ENCODE measurements around the gene PCK2.
"Not testable (repeated sequence)": the region's sequence is repeated elsewhere in the genome, so short reads cannot be mapped to it uniquely, and the experiment has no call there.

Gene PCK2

GRCh38 chr14:24098229-24098926 is 4.3 kb downstream of the PCK2 start:
- DNase-seq: no peak

DNA sequence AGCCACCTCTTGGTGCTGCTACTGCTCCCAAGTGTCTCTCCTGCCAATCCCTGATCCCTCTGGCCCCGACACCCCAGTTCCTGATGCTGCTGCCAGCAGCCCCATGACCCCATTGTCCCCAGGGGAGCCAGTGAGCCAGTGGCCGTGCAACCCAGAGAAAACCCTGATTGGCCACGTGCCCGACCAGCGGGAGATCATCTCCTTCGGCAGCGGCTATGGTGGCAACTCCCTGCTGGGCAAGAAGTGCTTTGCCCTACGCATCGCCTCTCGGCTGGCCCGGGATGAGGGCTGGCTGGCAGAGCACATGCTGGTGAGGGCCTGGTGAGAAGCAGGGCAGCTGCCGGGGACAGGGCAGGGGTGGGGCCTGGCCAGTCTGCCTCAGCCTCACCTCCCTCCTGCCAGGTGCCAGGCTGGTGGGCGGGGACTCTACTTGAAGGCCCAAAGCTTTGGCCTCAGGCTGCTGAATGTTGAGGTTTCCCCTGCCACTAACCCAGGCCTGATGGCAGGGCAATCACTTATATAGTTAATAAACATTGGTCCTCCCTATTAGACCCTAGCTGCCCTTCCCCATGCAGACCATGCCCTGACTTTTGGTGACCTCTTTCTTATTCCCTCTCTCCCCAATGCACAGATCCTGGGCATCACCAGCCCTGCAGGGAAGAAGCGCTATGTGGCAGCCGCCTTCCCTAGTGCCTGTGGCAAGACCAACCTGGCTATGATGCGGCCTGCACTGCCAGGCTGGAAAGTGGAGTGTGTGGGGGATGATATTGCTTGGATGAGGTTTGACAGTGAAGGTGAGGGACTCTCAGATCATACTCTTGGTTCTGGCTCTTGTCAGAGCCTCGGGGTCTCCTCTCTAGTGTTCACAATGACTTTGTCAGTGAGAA is 5.1 kb downstream of the PCK2 start:
- no peak for DNase-seq

DNA sequence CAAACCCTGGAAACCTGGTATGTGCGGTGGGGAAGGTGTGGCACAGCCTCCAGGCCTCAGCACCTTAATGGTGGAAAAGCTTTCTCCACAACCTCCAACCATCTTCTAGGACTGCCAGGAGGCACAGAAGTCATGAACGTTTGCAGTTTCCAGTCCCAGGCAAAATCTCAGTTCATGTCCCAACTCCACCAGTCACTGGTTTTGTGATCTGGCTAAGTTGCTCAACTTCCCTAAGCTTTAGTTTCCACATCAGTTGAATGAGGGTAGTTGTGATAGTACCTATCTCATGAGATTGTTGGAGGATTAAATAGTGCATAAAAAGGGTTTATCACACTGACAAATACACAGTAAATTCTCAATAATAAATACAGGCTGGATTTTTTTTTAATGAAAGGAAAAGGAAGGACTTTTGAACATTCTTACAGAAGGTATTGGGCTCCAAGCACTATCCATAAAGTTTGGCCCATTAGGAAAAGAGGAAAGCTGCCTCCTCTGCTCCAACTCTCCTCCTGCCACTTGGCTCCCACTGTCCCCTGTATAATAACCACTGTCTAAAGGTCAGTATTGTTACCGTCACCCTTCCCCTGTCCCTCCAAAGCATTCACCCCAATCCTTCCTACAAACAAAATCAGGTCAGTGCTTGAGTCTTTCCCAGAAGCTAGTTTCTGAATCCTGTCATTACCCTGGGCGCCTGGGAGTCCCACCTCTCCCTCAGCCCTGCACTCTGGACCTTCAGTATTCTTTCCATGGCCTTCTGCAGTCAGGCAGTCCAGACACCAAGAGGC is 6.3 kb downstream of the PCK2 start:
- DNase-seq: no peak

DNA sequence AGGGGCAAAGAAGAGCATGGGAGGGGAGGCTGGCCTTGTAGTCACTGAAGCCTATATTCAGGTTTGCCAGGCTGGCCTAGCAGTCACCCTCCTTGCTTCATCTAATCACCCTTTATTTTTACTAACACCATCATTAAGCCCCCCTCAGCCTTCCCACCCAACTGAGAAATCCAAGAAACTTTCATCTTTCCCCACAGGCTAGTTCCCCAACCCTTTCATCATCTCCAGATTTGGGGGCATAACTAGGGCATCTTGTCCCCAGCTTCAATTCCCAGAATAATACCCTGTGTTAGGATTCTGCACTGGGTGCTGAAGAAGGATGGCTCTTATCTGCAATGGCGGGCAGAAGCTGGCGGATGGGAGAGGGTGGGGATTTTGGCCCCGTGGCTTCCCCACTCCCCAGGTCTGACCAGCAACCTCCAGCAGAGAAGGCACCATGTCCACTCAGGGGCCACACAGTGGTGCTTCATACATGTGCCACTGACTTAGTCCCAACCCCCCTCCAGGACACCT is 6.9 kb downstream of the PCK2 start:
- no peak for DNase-seq

DNA sequence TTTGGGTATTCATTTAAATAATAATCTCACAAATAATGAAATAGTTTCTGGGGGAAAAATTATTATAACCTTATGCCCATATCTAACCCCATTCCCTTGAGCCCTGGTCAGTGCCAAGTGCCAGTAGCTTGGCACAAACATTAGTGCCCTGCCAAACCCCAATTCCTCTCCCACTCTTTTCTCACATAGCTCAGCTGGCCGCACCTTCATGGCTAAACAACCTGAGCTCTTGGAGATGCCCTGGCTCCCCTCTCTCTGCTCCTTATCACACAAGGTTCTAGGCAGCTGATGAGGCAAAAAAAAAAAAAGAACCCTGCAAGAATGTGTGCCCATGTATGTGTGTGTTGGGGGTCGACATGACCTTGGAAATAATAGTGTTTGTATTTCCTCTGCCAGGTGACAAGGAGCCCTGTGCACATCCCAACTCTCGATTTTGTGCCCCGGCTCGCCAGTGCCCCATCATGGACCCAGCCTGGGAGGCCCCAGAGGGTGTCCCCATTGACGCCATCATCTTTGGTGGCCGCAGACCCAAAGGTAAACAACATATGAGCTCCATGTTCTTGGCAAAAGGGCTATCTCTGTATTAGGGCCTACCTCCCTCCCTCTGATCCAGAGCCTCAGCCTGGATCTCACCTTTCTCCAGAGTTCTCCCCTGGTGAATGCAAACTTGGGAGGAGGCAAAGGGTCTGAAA is 8.4 kb downstream of the PCK2 start:
- no peak for DNase-seq

DNA sequence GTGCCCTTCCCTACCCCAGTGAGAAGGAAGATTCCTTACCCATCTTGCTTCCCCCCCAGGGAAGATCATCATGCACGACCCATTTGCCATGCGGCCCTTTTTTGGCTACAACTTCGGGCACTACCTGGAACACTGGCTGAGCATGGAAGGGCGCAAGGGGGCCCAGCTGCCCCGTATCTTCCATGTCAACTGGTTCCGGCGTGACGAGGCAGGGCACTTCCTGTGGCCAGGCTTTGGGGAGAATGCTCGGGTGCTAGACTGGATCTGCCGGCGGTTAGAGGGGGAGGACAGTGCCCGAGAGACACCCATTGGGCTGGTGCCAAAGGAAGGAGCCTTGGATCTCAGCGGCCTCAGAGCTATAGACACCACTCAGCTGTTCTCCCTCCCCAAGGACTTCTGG is 9.3 kb downstream of the PCK2 start:
- no peak for DNase-seq

GRCh38 chr14:24105609-24106239 is 11.6 kb downstream of the PCK2 start:
- DNase-seq: not testable (repeated sequence)

DNA sequence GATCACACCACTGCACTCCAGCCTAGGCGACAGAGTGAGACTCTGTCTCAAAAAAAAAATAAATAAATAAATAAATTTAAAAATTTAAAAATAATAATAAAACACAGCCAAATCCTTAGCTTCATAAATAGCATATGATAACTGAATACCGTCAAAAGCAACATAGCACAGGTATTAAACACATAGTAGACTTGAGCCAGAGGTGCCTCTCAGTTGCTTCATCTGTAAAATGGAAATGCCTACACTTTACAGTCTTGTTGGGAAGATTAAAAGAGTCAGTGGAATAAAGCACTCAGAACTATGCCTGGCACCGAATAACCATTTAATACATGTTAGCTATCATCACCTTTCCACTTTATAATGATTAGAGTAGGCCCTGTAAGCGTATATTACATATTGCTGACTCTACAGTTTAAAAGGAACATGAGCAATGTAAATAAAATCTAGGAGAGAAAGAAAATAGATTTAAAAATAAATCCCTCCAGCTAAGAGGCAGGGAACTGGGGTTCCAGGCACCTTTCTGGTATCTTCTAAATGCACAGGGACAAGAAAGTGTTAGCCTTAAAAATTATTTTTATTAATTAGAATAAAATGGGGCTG is 12.7 kb downstream of the PCK2 start:
- DNase-seq: no peak

DNA sequence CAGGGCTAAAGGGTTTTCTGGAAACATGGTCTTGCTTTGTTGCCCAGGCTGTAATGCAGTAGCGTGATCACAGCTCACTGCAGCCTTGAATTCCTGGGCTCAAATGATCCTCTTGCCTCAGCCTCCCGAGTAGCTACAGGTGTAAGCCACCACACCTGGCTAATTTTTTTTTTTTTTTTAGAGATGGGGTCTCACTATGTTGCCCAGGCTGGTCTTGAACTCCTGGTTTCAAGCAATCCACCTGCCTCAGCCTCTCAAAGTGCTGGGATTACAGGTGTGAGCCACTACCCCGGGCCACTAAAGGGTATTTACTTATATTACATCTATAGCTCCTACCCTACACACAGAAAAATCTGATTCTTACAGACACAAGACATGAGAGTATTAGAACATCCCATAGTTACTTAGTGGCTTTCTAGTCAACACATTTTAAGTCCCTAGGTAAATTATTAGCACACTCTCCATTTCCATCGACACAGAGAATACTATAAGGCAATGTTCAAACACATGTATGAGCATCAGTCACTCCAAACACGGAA is 14.3 kb downstream of the PCK2 start:
- DNase-seq: no peak

- DNase-seq: no peak
Observed at GRCh38 chr14:24110060-24110459, 15.9 kb downstream of the PCK2 start.

GRCh38 chr14:24110523-24110922 is 16.4 kb downstream of the PCK2 start:
- no peak for DNase-seq

DNA sequence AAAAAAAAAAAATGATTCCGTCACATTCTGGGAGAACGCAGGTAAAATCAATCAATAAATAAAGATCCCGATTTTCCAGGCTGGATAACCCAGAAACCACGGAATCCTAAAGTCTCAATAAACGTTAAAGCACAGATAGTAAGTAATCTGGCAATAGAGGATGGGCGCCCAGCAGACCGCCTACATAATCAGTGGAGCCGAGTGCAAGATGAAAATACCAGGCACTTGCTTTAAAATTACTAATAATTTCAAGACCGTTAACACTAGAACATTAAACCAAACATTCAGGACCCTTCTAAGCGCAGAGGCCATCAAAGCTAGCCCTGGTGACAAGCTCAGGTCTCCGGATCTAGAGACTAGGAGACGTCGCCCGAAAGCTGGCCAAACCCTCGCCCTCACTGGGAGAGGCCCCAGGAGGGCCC is 19.3 kb downstream of the PCK2 start:
- no peak for DNase-seq

DNA sequence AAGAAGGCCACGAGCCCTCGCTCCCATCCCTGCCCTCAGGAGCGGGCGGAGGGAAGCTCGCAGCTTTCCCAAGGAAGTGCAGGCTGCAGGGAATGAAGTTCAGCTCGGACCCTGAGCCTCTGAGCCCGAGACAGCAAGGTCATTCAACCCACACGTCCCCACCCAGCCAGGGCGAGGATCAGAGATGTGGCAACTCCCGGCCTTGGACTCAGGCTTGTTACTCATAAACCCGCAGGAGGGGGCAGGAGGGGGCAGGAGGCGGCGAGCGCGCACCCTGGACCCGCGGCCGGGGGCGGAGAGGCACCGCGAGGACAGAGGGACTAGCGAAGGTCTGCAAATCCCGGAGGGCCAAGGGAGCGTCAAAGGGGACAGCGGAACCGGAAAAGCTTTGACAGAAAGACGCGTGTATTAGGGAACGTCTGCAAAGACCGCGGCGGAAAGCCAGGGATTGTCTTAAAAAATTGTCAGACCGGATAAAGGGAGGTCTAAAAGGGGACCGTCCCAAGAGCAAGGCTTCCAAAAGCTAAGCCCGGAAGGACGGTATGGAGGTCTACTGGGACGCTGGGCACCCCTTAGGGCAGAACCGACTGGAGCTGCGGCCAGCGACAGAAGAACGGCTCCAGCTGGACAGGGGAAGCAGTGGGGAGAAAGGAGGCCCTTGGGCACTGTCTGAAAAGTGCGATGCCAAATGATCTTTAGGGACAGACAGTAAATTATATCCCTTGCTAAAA is 19.9 kb downstream of the PCK2 start:
- DNase-seq: peak; percentile 86

- peak; percentile 100 for DNase-seq
Observed at GRCh38 chr14:24114532-24115421, 20.7 kb downstream of the PCK2 start, which contains the start of the genes DCAF11 and NRL. Gene DCAF11, plus strand, starts transcription at chr14:24114777. Its CDS starts 818 bp downstream, at chr14:24115595. Gene NRL, minus strand, starts transcription at chr14:24114949. Its CDS starts 32,101 bp downstream, at chr14:24082848.

GRCh38 chr14:24115422-24116127 is 21.5 kb downstream of the PCK2 start:
- DNase-seq: no peak

DNA sequence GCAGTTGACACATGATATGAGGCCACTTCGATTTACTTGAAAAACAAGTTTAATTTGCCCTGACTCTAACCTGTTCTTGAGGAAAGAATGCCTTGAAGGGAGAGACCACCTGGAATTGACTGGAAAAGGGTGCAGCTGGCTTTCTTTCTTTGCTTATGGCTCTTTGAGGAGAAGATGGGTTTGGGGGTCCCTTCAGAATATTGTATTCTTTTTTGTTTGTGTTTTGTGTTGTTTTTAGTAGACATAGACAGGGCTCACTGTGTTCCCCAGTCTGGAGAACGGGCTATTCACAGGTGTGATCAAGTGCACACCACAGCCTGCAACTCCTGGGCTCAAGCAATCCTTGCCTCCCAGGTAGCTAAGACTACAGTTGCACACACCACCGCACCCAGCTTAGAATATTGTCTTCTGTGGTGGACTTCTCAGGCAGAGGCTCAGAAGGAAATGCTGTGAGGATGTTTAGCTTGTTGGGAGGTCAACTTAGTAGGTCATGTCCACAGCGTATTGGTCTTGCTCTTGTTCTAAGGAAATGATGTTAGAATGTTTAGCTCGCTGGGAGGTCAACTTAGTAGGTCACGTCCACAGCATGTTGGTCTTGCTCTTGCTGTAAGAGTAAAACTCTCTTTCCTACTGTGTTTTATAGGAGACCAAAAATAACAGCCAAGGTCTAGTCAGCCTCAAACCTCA is 22.2 kb downstream of the PCK2 start:
- DNase-seq: no peak

DNA sequence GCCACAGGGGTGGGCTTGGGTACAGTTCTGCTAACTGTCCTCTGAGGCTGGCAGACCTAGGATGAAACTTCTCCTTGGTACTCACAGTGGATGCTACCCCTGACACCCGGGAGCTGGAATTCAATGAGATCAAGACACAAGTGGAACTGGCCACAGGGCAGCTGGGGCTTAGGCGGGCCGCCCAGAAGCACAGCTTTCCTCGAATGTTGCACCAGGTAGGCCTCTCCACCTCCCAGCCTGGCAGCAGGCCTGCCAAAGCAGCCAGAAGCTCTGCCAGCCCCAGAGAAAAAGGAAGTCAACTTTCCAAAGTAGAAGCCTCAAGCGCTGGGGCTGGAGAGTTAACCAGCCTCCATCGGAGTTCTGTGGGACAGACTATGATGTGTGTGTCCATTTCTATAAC is 23.1 kb downstream of the PCK2 start:
- DNase-seq: no peak

DNA sequence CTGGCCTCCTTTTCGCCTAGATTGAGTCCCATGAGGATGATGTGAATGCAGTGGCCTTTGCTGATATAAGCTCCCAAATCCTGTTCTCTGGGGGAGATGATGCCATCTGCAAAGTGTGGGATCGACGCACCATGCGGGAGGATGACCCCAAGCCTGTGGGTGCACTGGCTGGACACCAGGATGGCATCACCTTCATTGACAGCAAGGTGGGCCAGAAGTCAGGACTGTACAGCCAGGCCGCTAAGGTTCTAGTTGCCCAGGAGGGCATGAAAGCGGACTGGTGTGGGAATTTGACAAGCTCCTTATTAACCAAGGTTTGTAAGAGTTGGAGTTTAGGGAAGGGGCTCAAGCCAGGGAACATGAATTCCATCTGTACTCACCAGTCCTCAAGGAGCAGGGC is 25.6 kb downstream of the PCK2 start:
- DNase-seq: no peak

All from CD4-positive, alpha-beta T cell treated with Interleukin-4 for 4 hours (primary cell).